ENCODE data around the gene VIT.
"Not testable (repeated sequence)": the region's sequence is repeated elsewhere in the genome, so short reads cannot be mapped to it uniquely, and the experiment has no call there.

VIT gene

GRCh38 chr2:36680012-36680411 lies 16.5 kb upstream of the VIT start:
- DNase-seq: no peak

GRCh38 chr2:36682562-36682961 lies 13.9 kb upstream of the VIT start:
- DNase-seq: no peak

GRCh38 chr2:36683002-36683401 lies 13.5 kb upstream of the VIT start:
- no peak for DNase-seq

- DNase-seq: not testable (repeated sequence)
These were observed 8.2 kb upstream of the VIT start for GRCh38 chr2:36688291-36688690.

- not testable (repeated sequence) for DNase-seq
These were observed 7.5 kb upstream of the VIT start for GRCh38 chr2:36689013-36689412.

GRCh38 chr2:36692121-36692520 lies 4.4 kb upstream of the VIT start:
- DNase-seq: no peak

GRCh38 chr2:36693825-36694224 lies 2.7 kb upstream of the VIT start:
- DNase-seq: no peak

GRCh38 chr2:36695746-36696415 lies 626 bp upstream of the VIT start:
- no peak for DNase-seq

- DNase-seq: no peak
These were observed 1.0 kb downstream of the VIT start for GRCh38 chr2:36697424-36698066.

GRCh38 chr2:36698993-36699392 lies 2.5 kb downstream of the VIT start:
- DNase-seq: no peak

GRCh38 chr2:36700311-36700710 lies 3.8 kb downstream of the VIT start:
- DNase-seq: no peak

GRCh38 chr2:36701391-36701795 lies 4.9 kb downstream of the VIT start:
- DNase-seq: no peak

GRCh38 chr2:36701918-36702317 lies 5.4 kb downstream of the VIT start:
- DNase-seq: no peak

- DNase-seq: no peak
These were observed 6.3 kb downstream of the VIT start for GRCh38 chr2:36702781-36703180.

- DNase-seq: no peak
These were observed 8.1 kb downstream of the VIT start for GRCh38 chr2:36704475-36705150.

GRCh38 chr2:36705326-36706020 lies 9.0 kb downstream of the VIT start:
- no peak for DNase-seq

- DNase-seq: no peak
These were observed 9.7 kb downstream of the VIT start for GRCh38 chr2:36706021-36706876.

GRCh38 chr2:36707050-36707449 lies 10.5 kb downstream of the VIT start:
- no peak for DNase-seq

- DNase-seq: no peak
These were observed 11.7 kb downstream of the VIT start for GRCh38 chr2:36708041-36708741.

- no peak for DNase-seq
These were observed 14.5 kb downstream of the VIT start for GRCh38 chr2:36710858-36711515.

- DNase-seq: no peak
These were observed 15.3 kb downstream of the VIT start for GRCh38 chr2:36711741-36712314.

Measured in midbrain (tissue), 1 donor.